ENCODE data around the gene GIT1.

Gene GIT1

GRCh38 chr17:29593591-29594518 lies 4.4 kb upstream of the GIT1 start:
- peak; percentile 66 for DNase-seq (ENCODE audit: low read depth)

GRCh38 chr17:29592850-29593551 lies 3.6 kb upstream of the GIT1 start, which contains the start of gene ANKRD13B:
Gene ANKRD13B, plus strand, starts transcription at chr17:29593132. Its CDS starts 490 bp downstream, at chr17:29593622.
- peak; percentile 72 for DNase-seq (ENCODE audit: low read depth)
- TF ChIP-seq POLR2A (IDR thresholded peaks at IDR 0.05; ENCODE audit: extremely low read depth, insufficient read length) (no peak), MAX (IDR thresholded peaks at IDR 0.05; ENCODE audit: low read depth, low read length) (0 out of 2 replicates have a peak, but pooled peaks have one; percentile 24), MYC (IDR thresholded peaks at IDR 0.05; ENCODE audit: low read depth, low read length) (no peak)
- H3K4me3 ChIP-seq (ENCODE audit: low read depth, low read length) = peak within 1 kb of the TSS; percentile 47

More at GRCh38 chr17:29593591-29594518, 4.4 kb upstream of the GIT1 start:
- H3K4me3 ChIP-seq (ENCODE audit: low read depth, low read length) = peak overlapping the region; percentile 47
- TF ChIP-seq MYC (IDR thresholded peaks at IDR 0.05; ENCODE audit: low read depth, low read length) = no peak
- TF ChIP-seq MAX (IDR thresholded peaks at IDR 0.05; ENCODE audit: low read depth, low read length) = peak; percentile 40; the same call in 1 of the 2 replicates
- peak; percentile 24 for TF ChIP-seq CTCF (IDR thresholded peaks at IDR 0.05; ENCODE audit: low read depth, low read length)
- no peak for TF ChIP-seq POLR2A (IDR thresholded peaks at IDR 0.05; ENCODE audit: extremely low read depth, insufficient read length)

GRCh38 chr17:29591737-29592608 lies 2.5 kb upstream of the GIT1 start:
- DNase-seq (ENCODE audit: low read depth) = peak; percentile 96
- H3K4me3 ChIP-seq (ENCODE audit: low read depth, low read length) = peak overlapping the region; percentile 63
- TF ChIP-seq MAX (IDR thresholded peaks at IDR 0.05; ENCODE audit: low read depth, low read length) (peak; percentile 44; the same call in 1 of the 2 replicates), POLR2A (IDR thresholded peaks at IDR 0.05; ENCODE audit: extremely low read depth, insufficient read length) (no peak), MYC (IDR thresholded peaks at IDR 0.05; ENCODE audit: low read depth, low read length) (peak; percentile 7), CTCF (IDR thresholded peaks at IDR 0.05; ENCODE audit: low read depth, low read length) (peak; percentile 96)

- DNase-seq (ENCODE audit: low read depth) = no peak
- TF ChIP-seq POLR2A (IDR thresholded peaks at IDR 0.05; ENCODE audit: extremely low read depth, insufficient read length) (no peak), CTCF (IDR thresholded peaks at IDR 0.05; ENCODE audit: low read depth, low read length) (no peak), MYC (IDR thresholded peaks at IDR 0.05; ENCODE audit: low read depth, low read length) (peak; percentile 87), MAX (IDR thresholded peaks at IDR 0.05; ENCODE audit: low read depth, low read length) (peak; percentile 93)
- peak overlapping the region; percentile 63 for H3K4me3 ChIP-seq (ENCODE audit: low read depth, low read length)
These were observed 1.8 kb upstream of the GIT1 start for GRCh38 chr17:29591146-29591736.

GRCh38 chr17:29590411-29591145 lies 1.1 kb upstream of the GIT1 start:
- H3K4me3 ChIP-seq (ENCODE audit: low read depth, low read length) = peak overlapping the region; percentile 63
- DNase-seq (ENCODE audit: low read depth) = peak; percentile 56
- TF ChIP-seq MYC (IDR thresholded peaks at IDR 0.05; ENCODE audit: low read depth, low read length) (no peak), MAX (IDR thresholded peaks at IDR 0.05; ENCODE audit: low read depth, low read length) (no peak), CTCF (IDR thresholded peaks at IDR 0.05; ENCODE audit: low read depth, low read length) (no peak), POLR2A (IDR thresholded peaks at IDR 0.05; ENCODE audit: extremely low read depth, insufficient read length) (no peak)

Measured in NB4 (cell line).